Stimulated activated CD8-positive, alpha-beta memory T cell treated with anti-CD3 and anti-CD28 coated beads, Interleukin-7, amount 100 ng/mL, for 1 hour (primary cell): Measurements from ENCODE around the gene TRO.
A peak's percentile ranks its signal among the peaks of the same experiment; 100 is the strongest.

Source experiments
- DNase-seq, 2 donors: peaks; one replicate each; pipeline ENCODE4 v3.0.0-alpha.2; 2020; ENCODE audit warnings: low read depth in 2 of 2

The TRO gene, protein sequence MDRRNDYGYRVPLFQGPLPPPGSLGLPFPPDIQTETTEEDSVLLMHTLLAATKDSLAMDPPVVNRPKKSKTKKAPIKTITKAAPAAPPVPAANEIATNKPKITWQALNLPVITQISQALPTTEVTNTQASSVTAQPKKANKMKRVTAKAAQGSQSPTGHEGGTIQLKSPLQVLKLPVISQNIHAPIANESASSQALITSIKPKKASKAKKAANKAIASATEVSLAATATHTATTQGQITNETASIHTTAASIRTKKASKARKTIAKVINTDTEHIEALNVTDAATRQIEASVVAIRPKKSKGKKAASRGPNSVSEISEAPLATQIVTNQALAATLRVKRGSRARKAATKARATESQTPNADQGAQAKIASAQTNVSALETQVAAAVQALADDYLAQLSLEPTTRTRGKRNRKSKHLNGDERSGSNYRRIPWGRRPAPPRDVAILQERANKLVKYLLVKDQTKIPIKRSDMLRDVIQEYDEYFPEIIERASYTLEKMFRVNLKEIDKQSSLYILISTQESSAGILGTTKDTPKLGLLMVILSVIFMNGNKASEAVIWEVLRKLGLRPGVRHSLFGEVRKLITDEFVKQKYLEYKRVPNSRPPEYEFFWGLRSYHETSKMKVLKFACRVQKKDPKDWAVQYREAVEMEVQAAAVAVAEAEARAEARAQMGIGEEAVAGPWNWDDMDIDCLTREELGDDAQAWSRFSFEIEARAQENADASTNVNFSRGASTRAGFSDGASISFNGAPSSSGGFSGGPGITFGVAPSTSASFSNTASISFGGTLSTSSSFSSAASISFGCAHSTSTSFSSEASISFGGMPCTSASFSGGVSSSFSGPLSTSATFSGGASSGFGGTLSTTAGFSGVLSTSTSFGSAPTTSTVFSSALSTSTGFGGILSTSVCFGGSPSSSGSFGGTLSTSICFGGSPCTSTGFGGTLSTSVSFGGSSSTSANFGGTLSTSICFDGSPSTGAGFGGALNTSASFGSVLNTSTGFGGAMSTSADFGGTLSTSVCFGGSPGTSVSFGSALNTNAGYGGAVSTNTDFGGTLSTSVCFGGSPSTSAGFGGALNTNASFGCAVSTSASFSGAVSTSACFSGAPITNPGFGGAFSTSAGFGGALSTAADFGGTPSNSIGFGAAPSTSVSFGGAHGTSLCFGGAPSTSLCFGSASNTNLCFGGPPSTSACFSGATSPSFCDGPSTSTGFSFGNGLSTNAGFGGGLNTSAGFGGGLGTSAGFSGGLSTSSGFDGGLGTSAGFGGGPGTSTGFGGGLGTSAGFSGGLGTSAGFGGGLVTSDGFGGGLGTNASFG (N-terminal part only)

DNA sequence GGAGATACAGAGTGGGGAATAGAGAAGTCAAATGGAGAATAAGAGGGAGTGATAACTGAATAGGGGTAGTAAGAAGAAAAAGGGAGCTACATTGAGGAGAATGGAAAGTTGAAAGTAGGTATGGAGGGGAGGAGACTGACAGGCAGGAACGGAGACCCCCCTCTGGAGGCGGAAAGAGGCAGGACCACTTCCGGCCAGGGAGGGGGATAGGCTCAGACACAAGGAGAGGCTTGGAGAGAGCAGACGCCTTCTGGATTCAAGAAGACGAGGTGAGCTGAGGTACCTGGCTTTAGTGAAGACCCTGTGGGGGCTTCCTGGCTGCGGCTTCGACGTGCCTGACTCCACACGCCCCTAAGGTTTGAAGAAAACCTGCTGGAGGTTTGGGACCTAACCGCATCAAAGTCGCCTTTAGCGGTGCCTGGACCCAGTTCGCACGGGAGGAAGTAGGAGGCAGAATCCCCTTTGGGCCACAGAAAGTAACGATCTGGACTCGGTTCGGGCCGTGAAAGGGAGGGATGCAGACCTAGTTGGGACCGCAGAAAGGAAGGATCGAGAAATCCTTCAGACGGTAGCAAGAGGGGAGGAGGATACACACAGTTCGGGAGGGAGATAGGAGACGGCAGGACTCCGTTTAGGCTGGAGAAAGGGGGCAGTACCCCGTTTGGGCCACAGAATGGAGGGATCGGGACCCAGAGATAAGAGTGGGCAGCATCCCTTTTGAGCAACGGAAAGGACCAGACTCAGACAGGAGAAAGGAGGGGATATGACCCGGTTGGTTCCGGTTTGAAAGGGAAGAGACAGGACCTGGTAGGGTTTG lies at the start of gene TRO:
TRO (plus strand) TSS at position 215 of the 817 bp plus-strand sequence. CDS start 1,423 bp downstream, outside the sequence.
- no peak for DNase-seq

- no peak for DNase-seq
These were observed 34.9 kb upstream of the TRO start for GRCh38 chrX:54885740-54886139.

DNA sequence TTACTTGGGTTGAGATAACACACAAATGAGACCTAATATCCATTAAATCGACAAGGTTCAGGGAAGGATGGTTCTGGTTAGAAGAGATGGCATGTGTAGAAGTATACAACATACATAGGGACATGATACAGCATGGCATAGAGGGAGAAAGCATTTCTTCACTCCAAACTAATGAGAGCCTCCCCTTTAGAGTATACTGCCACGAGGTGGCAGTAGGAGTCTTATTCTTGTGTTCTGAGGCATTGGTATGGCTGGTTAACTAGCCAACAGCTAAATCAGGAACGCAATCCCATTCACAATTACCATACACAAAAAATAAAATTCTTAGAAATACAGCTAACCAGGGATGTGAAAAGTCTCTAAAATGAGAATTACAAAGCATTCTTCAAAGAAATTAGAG lies 29.1 kb upstream of the TRO start:
- DNase-seq: no peak

DNA sequence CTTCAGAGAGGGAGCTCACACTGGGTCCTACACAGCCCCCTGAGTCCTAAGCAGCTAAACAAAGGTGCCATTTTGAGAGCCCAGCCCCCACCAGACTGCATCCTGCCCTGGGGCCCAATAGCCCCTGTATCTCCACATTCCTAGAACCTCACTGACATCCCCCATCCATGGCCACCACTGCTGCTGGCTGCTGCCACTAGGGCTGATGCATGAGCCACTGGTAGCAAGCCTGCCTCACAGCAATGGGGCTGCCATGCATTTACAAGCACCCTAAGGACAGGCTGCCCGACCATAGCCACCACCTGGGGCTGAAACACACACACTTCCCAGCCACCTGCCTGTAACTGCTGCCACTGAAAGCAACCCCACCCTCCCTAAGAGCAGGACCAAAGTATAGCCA lies 26.5 kb upstream of the TRO start:
- DNase-seq: no peak

GRCh38 chrX:54909941-54910340 lies 10.7 kb upstream of the TRO start:
- no peak for DNase-seq

- DNase-seq: peak; percentile 2 to 11
These were observed 900 bp downstream of the TRO start for GRCh38 chrX:54921427-54922021.

GRCh38 chrX:54922547-54922946 lies 1.9 kb downstream of the TRO start:
- no peak for DNase-seq

DNA sequence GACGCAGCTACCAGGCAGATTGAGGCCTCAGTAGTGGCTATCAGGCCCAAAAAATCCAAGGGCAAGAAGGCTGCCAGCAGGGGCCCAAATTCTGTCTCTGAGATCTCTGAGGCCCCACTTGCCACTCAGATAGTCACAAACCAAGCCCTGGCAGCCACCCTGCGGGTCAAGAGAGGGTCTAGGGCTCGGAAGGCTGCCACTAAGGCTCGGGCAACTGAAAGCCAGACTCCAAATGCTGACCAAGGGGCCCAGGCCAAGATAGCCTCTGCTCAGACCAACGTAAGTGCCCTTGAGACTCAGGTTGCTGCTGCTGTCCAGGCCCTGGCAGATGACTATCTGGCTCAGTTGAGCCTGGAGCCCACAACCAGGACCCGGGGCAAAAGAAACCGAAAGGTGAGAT lies 2.8 kb downstream of the TRO start:
- DNase-seq: no peak

- no peak for DNase-seq
These were observed 6.4 kb downstream of the TRO start for GRCh38 chrX:54926978-54927377.

GRCh38 chrX:54928876-54929275 lies 8.3 kb downstream of the TRO start:
- DNase-seq: no peak

DNA sequence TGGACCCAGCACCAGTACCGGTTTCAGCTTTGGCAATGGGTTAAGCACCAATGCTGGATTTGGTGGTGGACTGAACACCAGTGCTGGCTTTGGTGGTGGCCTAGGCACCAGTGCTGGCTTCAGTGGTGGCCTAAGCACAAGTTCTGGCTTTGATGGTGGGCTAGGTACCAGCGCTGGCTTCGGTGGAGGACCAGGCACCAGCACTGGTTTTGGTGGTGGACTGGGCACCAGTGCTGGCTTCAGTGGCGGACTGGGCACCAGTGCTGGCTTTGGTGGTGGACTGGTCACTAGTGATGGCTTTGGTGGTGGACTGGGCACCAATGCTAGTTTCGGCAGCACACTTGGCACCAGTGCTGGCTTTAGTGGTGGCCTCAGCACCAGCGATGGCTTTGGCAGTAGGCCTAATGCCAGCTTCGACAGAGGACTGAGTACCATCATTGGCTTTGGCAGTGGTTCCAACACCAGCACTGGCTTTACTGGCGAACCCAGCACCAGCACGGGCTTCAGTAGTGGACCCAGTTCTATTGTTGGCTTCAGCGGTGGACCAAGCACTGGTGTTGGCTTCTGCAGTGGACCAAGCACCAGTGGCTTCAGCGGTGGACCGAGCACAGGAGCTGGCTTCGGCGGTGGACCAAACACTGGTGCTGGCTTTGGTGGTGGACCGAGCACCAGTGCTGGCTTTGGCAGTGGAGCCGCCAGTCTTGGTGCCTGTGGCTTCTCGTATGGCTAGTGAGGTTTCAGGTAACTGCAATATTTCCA lies 9.8 kb downstream of the TRO start:
- DNase-seq: no peak

GRCh38 chrX:54931107-54931506 lies 10.5 kb downstream of the TRO start:
- DNase-seq: no peak

DNA sequence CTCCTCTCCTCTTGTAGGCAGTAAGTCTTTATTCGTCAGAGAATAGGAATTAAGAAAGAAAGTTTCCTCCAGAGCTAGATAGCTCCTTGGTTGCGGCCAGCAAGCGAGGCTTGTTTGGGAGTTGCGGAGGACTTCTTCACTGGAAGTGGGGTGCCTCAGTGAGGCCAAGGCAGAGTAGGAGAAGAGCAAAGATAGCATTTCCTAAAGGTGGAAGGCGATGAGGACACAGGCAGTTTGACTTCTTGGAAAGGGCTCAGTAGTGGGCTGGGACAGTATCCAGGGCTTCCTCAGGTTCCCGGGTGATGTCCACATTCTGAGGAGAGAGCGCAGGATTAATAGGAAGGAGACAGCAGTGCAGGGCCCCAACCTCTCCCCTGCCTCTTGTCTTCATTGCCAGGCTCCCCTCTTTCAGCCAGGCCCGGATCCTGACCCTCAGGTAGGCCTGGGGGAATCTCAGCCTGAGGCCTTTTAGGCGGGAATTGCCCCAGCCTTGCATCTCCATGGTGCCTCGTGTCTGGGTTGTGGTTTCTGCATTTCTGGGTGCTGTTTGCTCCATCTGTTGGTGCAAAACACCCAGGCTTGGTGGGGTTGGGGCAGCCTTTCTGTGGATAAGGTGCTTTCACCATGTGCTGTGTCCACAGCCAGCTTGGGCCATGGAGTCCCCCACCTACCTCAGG lies 12.7 kb downstream of the TRO start:
- DNase-seq: no peak

GRCh38 chrX:54934058-54934457 lies 13.4 kb downstream of the TRO start:
- DNase-seq: no peak

- no peak for DNase-seq
These were observed 14.3 kb downstream of the TRO start for GRCh38 chrX:54934890-54935289.

GRCh38 chrX:54935306-54935705 lies 14.7 kb downstream of the TRO start:
- no peak for DNase-seq

- DNase-seq: no peak
These were observed 16.8 kb downstream of the TRO start for GRCh38 chrX:54937416-54937815.

GRCh38 chrX:54944816-54945215 lies 24.2 kb downstream of the TRO start:
- no peak for DNase-seq

- DNase-seq: no peak
These were observed 24.6 kb downstream of the TRO start for GRCh38 chrX:54945224-54945623.
